Adipocyte (in vitro differentiated cells): ENCODE measurements around the gene CD63.
A peak's percentile ranks its signal among the peaks of the same experiment; 100 is the strongest.

ENCODE experiments used
- DNase-seq: peaks from one replicate; pipeline ENCODE4 v3.0.0-alpha.2; 2015; ENCODE audit warnings: low read depth
- H3K27me3 ChIP-seq: replicated peaks from 2 replicates; pipeline ENCODE4 v1.7.0; 2013; ENCODE audit warnings: mild to moderate bottlenecking, low read length, moderate library complexity; ENCODE audit not compliant: control insufficient read depth, insufficient read depth
- H3K36me3 ChIP-seq: 2 replicates; pipeline ENCODE4 v1.7.0; 2013; ENCODE audit warnings: low read length, mild to moderate bottlenecking, moderate library complexity; ENCODE audit not compliant: control insufficient read depth, insufficient read depth, severe bottlenecking
- H3K4me1 ChIP-seq: 2 replicates; pipeline ENCODE4 v1.7.0; 2013; ENCODE audit warnings: mild to moderate bottlenecking, low read length, moderate library complexity; ENCODE audit not compliant: control insufficient read depth, insufficient read depth
- H3K4me3 ChIP-seq: 2 replicates; pipeline ENCODE4 v1.7.0; 2013; ENCODE audit warnings: mild to moderate bottlenecking, low read length, moderate library complexity
- H3K9ac ChIP-seq: 2 replicates; pipeline ENCODE4 v1.7.0; 2013; ENCODE audit warnings: mild to moderate bottlenecking, low read length, moderate library complexity
- H3K9me3 ChIP-seq: 2 replicates; pipeline ENCODE4 v1.7.0; 2013; ENCODE audit warnings: mild to moderate bottlenecking, low read length, moderate library complexity; ENCODE audit not compliant: control insufficient read depth

Gene CD63

DNA sequence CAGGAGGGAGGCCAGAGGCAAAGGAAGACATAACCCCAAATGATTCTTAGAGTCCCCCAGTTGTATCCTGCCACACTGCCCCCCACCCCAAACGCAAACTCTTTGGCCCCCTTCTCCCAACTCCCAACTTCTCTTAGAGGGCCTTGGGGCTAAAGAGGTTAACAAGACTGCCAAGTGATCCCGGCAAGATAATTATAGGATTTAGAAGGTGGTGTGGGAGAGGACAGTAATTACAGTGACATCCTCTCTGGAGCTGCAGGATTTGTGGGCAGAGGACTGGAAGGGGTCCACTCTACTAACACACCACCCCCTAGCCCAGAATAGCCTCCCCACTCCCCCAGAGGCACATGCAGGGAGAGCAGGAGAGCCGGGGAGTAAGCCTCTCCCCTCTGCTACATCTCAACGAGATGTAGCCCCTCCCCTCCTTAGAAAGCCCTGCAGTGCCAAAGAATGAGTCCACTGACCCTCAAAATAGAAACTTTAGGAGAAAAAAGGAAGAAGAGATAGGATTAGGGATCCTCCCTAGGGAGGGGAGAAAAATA lies 8.8 kb upstream of the CD63 start:
- no peak for DNase-seq
- no peaks in the 10 kb centered on the region for H3K36me3 ChIP-seq
- H3K4me3 ChIP-seq: peak overlapping the region; percentile 91
- no peaks in the 10 kb centered on the region for H3K27me3 ChIP-seq
- H3K9ac ChIP-seq: peak overlapping the region; percentile 89
- peaks cover 21% of the 10 kb centered on the region for H3K4me1 ChIP-seq
- no peaks in the 10 kb centered on the region for H3K9me3 ChIP-seq

DNA sequence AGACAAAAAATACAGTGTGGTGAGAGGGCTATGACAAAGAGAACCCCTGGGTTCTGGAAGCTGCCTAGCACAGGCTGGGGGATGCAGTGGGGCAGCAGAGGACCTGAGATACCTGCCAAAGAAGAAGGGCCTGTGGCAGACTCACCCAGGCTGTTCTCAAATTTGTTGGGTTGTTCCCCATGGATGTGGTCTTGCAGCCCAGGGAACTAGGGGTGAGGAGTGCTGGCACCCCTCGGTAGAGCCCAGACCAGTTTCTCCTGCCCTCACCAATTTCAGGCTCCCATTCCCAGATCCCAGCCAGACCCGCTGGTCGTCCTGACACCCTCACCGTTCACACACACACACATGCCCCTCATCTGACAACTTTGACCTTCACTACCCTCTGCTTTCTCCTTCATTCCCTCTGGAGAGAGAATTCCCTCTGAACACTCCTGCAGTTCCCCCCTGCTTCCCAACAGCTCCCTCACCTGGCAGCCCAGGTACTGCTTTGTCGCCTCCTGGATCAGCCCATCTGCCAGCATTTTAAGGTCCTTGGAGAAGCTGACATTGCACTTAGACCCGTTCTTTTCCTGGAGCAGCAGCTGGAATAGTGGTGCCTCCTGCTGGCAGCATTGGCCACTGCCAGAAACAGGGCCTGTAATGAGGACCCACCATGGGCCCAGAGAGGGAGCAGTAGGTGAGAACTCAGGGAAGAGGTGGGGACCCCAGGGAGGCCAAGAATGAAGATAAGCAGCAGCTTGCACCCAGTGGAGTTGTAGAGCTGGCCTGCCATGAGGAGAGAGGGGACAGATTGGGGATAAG lies 8.2 kb upstream of the CD63 start:
- H3K9ac ChIP-seq: peak overlapping the region; percentile 89
- H3K4me3 ChIP-seq: no peak overlapping the region
- H3K4me1 ChIP-seq: peaks cover 21% of the 10 kb centered on the region
- no peaks in the 10 kb centered on the region for H3K27me3 ChIP-seq
- H3K36me3 ChIP-seq: no peaks in the 10 kb centered on the region
- DNase-seq: peak; percentile 70
- no peaks in the 10 kb centered on the region for H3K9me3 ChIP-seq

DNA sequence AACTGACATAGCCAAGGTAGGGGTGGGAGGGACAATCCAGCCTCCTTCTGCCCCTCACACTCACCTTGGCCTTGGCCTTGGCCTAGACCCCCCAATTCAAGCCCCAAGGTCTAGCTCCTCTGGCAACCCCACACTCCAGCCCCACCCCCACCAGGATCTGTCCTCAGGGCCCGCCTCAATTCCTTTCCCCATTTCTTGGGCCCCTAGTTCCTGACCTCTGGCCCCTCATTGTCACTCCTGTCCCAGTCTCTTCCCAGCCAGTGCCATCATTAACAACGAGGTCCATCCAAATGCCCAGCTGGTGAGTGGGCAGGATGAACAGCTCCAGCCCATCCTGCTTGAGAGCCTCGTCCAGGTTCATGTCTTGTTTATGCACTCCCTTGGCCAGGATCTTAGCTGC lies 7.3 kb upstream of the CD63 start:
- H3K36me3 ChIP-seq: no peaks in the 10 kb centered on the region
- no peaks in the 10 kb centered on the region for H3K27me3 ChIP-seq
- peak overlapping the region; percentile 11 for H3K9ac ChIP-seq
- peaks cover 21% of the 10 kb centered on the region for H3K4me1 ChIP-seq
- no peak for DNase-seq
- H3K9me3 ChIP-seq: no peaks in the 10 kb centered on the region
- H3K4me3 ChIP-seq: no peak overlapping the region

DNA sequence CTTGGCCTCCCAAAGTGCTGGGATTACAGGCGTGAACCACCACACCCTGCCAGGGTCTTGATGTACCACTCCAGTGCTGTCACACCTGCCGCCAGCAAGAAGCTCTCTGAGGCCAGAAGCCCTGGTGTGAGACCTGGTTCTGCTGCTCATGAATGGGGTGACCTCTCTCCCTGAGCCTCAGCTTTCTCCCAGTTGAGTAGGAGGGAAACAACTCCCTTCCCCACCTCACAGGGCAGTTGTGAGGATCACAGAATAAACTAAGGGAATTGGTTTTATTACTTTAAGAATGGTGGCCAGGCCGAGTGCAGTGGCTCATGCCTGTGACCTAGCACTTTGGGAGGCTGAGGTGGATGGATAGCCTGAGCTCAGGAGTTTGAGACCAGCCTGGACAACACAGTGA lies 5.8 kb upstream of the CD63 start:
- peaks cover 31% of the 10 kb centered on the region for H3K4me1 ChIP-seq
- no peaks in the 10 kb centered on the region for H3K27me3 ChIP-seq
- DNase-seq: no peak
- H3K4me3 ChIP-seq: no peak overlapping the region
- H3K9me3 ChIP-seq: no peaks in the 10 kb centered on the region
- H3K9ac ChIP-seq: no peak overlapping the region
- H3K36me3 ChIP-seq: no peaks in the 10 kb centered on the region

DNA sequence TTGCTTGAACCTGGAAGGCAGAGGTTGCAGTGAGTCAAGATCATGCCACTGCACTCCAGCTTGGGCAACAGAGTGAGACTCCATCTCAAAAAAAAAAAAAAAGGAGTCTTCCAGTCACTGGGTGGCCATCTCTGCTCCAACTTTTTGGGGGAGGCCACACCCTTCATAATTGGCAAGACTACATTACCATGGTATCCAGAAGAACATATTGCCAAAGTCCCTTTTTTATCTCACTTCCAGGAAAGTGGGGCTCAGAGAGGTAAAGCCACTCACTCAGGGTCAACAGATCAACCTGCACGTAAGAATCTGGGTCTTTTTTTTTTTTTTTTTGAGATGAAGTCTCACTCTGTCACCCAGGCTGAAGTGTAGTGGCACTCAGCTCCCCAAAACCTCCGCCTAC lies 5.0 kb upstream of the CD63 start:
- Histone ChIP-seq H3K4me1 (peaks cover 31% of the 10 kb centered on the region), H3K9ac (no peak overlapping the region), H3K9me3 (no peaks in the 10 kb centered on the region), H3K36me3 (no peaks in the 10 kb centered on the region), H3K27me3 (no peaks in the 10 kb centered on the region), H3K4me3 (no peak overlapping the region)
- no peak for DNase-seq

DNA sequence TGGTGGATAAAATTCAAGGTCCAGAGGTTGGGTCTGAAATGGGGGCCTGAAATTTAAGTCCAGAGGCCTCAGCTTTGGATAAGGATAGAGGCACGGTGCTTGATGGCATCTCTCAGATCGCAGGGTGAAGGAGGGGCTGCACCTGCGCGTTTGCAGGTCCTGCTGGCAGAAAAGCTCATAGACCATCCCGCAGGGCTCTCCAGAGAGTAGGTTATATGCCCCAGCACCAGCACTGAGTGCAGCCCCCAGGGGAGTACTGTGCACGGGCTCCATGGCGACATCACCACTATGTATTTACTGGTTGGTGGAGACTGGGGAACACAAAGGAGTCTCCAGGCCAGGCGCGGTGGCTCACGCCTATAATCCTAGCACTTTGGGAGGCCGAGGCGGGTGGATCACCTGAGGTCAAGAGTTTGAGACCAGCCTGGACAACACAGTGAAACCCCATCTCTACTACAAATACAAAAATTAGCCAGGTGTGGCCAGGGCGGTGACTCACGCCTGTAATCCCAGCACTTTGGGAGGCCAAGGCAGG lies 4.3 kb upstream of the CD63 start:
- DNase-seq: no peak
- H3K9me3 ChIP-seq: no peaks in the 10 kb centered on the region
- no peaks in the 10 kb centered on the region for H3K27me3 ChIP-seq
- no peak overlapping the region for H3K4me3 ChIP-seq
- H3K36me3 ChIP-seq: no peaks in the 10 kb centered on the region
- H3K4me1 ChIP-seq: peaks cover 25% of the 10 kb centered on the region
- H3K9ac ChIP-seq: no peak overlapping the region

DNA sequence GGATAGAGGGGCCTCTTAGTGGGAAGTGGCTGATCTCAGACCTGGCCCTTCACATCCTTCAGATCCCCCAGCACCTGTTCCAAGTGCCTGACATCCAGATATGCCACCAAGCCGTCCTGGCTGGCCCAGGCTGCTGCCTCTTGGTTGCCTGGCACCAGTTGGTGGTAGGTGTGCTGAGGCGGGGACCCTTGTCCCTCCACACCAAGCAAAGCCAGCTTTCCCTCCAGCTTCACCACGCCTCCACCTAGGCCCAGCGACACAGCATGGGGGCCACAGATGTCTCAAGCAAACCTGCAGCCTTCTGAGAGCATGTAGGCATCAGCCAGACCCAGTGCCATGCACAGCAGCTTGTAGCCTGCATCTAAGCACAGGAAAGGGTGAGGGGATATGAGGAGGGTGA lies 3.5 kb upstream of the CD63 start:
- no peaks in the 10 kb centered on the region for H3K36me3 ChIP-seq
- no peaks in the 10 kb centered on the region for H3K9me3 ChIP-seq
- DNase-seq: no peak
- H3K4me3 ChIP-seq: no peak overlapping the region
- peaks cover 17% of the 10 kb centered on the region for H3K4me1 ChIP-seq
- no peak overlapping the region for H3K9ac ChIP-seq
- no peaks in the 10 kb centered on the region for H3K27me3 ChIP-seq

DNA sequence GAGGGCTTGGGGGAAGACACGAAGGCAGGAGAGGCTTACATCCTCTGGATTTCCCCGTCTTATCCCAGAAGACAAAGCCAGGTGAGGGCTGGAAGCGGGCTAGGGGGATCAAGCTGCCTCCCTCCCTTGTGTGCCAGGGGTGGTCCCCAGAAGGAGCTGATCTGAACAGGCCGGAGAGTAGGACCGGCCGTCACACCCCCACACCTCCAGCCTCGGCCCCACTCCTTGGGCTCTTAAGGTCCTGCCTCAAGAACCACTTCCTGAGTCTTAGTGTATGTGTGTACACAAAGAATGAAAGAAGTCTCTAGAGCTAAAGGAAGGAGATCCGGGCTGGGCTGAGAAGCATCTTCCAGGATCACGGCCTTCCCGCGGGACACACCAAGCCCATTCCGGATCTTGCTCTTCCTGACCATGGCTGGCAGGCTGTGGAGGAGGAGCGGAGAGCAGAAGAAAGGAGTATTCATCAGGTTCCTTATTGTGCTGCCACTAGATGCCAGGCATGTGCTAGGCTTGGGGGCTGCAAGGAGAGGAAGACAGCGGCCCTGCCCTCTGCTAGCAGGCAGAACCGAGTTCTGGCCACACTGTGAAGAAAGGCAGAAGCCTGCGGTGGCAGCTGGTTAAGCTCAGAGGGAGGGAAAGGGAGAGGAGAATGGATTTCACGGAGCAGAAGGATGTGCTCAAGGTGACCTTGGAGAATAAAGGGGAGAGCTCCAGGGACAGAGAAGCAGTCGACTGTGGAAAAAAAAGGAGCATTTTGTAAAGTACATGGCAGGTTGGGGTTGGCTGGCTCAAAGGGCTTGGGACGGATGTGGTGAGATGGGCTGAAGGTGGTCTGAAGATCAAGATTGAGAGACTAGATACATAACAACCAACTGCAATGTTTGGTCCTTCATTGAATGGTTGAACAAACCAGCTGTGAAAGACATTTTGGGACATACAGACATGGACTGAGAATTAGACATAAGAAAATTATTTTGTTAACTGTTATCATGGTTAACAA lies 1.3 kb upstream of the CD63 start:
- Histone ChIP-seq H3K9me3 (no peaks in the 10 kb centered on the region), H3K36me3 (peaks cover 19% of the 10 kb centered on the region), H3K4me3 (peak overlapping the region; percentile 97), H3K27me3 (no peaks in the 10 kb centered on the region), H3K4me1 (peaks cover 36% of the 10 kb centered on the region), H3K9ac (peak overlapping the region; percentile 99)
- DNase-seq: peak; percentile 64

DNA sequence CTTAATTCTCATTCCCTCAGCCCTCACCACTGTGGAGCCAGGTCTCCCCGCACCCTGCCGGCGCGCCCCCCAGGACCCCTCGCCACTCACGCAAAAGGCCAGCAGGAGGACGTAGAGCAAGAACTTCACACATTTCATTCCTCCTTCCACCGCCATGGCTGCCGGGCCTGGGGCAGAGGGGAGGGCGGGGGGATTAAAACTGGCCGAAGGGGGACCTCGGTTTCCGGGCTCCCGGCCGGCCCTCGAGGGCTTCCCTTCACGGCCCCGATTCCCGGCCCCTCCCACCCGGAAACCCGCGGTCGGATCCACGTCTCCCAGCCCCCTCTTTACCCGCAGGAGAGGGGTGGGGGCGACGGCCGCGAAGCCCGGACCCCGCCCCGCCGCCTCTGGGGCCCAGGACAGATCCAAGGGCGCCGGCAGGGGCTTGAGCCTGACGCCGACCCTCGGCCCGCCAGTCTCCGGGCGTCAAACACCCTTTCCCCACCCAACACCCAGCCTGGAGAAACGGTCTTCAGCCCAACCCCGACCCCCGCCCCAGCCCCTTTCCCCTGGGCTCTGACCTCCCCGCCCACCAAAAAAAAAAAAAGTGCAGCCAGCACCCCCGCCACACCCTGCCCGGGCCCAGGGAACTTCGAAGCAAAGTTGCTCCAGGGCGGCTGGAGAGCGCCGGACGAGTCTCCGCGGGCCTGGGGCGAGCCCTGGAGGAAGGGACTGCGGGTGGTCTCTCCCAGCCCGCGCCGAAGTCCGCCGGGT lies 447 bp downstream of the CD63 start:
- peak; percentile 83 for DNase-seq
- Histone ChIP-seq H3K4me3 (peak overlapping the region; percentile 97), H3K27me3 (no peaks in the 10 kb centered on the region), H3K9me3 (no peaks in the 10 kb centered on the region), H3K36me3 (peaks cover 35% of the 10 kb centered on the region), H3K9ac (peak overlapping the region; percentile 99), H3K4me1 (peaks cover 52% of the 10 kb centered on the region)

DNA sequence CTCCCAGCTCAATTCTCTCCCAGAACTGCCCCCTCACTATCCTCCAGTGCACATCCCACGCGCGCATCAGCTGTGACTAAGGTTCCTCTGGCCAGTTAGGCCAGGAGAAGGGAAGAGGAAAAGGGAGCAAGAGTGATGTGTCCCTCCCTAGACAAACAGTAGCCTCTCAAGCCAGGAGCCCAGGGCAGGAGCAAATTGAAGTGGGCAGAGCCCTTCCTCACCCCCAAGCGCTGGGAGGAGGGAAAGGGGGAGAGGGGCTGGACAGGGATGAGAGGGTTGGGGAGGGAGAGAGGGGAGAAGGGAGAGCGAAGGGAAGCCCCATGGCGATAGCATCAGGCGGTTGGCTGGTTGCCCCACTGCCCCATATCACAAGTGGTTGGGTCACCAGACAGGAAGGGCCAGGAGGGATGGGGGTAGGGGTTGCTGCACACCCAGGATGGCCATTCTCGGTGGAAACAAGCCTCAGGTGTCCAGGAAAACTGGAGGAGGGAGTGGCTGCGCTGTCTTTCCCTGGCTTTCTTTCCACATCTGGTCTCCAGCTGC lies 1.1 kb downstream of the CD63 start:
- DNase-seq: peak; percentile 65
- H3K36me3 ChIP-seq: peaks cover 35% of the 10 kb centered on the region

More for the DNA sequence above, 1.1 kb downstream of the CD63 start:
- Histone ChIP-seq H3K9me3 (no peaks in the 10 kb centered on the region), H3K4me1 (peaks cover 55% of the 10 kb centered on the region), H3K9ac (peak overlapping the region; percentile 99), H3K4me3 (peak overlapping the region; percentile 97), H3K27me3 (no peaks in the 10 kb centered on the region)
